Measurements from ENCODE around the gene KRT1.

DNA sequence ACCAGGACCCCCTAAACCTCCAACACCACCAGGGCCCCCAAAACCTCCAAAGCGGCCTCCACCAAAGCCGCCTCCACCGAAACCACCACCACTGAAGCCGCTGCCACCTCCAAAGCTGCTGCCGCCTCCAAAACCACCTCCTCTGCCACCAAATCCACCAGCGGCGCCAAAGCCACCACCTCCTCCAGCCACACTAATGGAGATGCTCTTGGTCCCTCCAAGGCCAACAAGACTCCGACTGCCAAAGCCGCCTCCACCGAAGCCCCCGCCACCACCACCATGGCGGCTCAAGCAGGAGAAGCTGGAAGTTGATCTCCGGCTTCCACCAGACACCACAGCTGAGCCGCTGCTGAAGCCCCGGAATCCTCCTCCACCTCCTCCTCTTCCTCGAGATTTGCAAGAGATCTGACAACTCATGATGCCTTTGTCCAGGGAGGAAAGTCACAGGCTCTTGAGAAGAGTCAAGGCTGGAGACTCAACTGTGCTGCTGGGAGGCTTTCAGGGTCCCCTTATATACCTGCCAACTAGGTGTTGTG, 28.4 kb downstream of the KRT1 start, which contains the start of gene KRT2:
- TF ChIP-seq CTCF (IDR thresholded peaks at IDR 0.05; ENCODE audit: poor library complexity, severe bottlenecking) (no peak), SMC3 (conservative IDR thresholded peaks at IDR 0.05; ENCODE audit: poor library complexity) (no peak), POLR2AphosphoS5 (IDR thresholded peaks at IDR 0.05) (no peak), EP300 (conservative IDR thresholded peaks at IDR 0.05; ENCODE audit: poor library complexity, severe bottlenecking) (no peak), EZH2 (IDR thresholded peaks at IDR 0.05; ENCODE audit: borderline replicate concordance, insufficient read depth, low read length, poor library complexity, severe bottlenecking) (no peak), RAD21 (conservative IDR thresholded peaks at IDR 0.05) (no peak)

Data from neural cell (in vitro differentiated cells).